Ectodermal cell (in vitro differentiated cells): Measurements from ENCODE around the gene NAP1L4.

Source experiments
- H3K27ac ChIP-seq: 2 replicates; pipeline ENCODE4 v1.7.0; 2013; ENCODE audit warnings: mild to moderate bottlenecking, low read depth, low read length; ENCODE audit not compliant: insufficient read depth, poor library complexity, severe bottlenecking
- H3K27me3 ChIP-seq: 2 replicates; pipeline ENCODE4 v1.7.0; 2013; ENCODE audit warnings: mild to moderate bottlenecking, low read length; ENCODE audit not compliant: insufficient read depth, control insufficient read depth, poor library complexity, severe bottlenecking
- H3K36me3 ChIP-seq: one replicate; pipeline ENCODE4 v1.7.0; 2013; ENCODE audit warnings: low read length; ENCODE audit not compliant: control insufficient read depth, insufficient read depth
- H3K4me1 ChIP-seq: one replicate; pipeline ENCODE4 v1.7.0; 2013; ENCODE audit warnings: low read length; ENCODE audit not compliant: control insufficient read depth, insufficient read depth
- H3K4me3 ChIP-seq: 2 replicates; pipeline ENCODE4 v1.7.0; 2013; ENCODE audit warnings: low read depth, low read length, control low read depth; ENCODE audit not compliant: insufficient read depth
- H3K9me3 ChIP-seq: 2 replicates; pipeline ENCODE4 v1.7.0; 2013; ENCODE audit warnings: mild to moderate bottlenecking, low read length, moderate library complexity; ENCODE audit not compliant: control insufficient read depth
- WGBS, 2 experiments: methylation state at CpG; one replicate each; pipeline ENCODE4 v1.1.7; 2013; ENCODE audit warnings: missing lambda C conversion rate in 2 of 2; 5-methylcytosine and 5-hydroxymethylcytosine counted together

Gene NAP1L4

GRCh38 chr11:2982214-2982613 lies 9.9 kb downstream of the NAP1L4 start:
- 92 to 99% methylated on average over 2 of the region's 2 CpGs for WGBS, 2 experiments
- Histone ChIP-seq H3K36me3 (peaks cover 10% of the 10 kb centered on the region), H3K27ac (no peak overlapping the region), H3K4me1 (no peaks in the 10 kb centered on the region), H3K4me3 (no peak overlapping the region), H3K9me3 (no peaks in the 10 kb centered on the region), H3K27me3 (no peaks in the 10 kb centered on the region)

GRCh38 chr11:2981130-2981529 lies 11.0 kb downstream of the NAP1L4 start:
- no peaks in the 10 kb centered on the region for H3K4me1 ChIP-seq
- no peaks in the 10 kb centered on the region for H3K9me3 ChIP-seq
- H3K4me3 ChIP-seq, result no peak overlapping the region
- H3K27me3 ChIP-seq, result no peaks in the 10 kb centered on the region
- no peak overlapping the region for H3K27ac ChIP-seq
- peaks cover 10% of the 10 kb centered on the region for H3K36me3 ChIP-seq
- WGBS, 2 experiments, result 90 to 93% methylated on average over 8 of the region's 8 CpGs

- no peak overlapping the region for H3K4me3 ChIP-seq
- H3K9me3 ChIP-seq, result no peaks in the 10 kb centered on the region
- no peaks in the 10 kb centered on the region for H3K27me3 ChIP-seq
- no peaks in the 10 kb centered on the region for H3K4me1 ChIP-seq
- no peak overlapping the region for H3K27ac ChIP-seq
- 77 to 91% methylated on average over 4 to 5 of the region's 6 CpGs for WGBS, 2 experiments
- H3K36me3 ChIP-seq, result peaks cover 17% of the 10 kb centered on the region
These were observed 11.8 kb downstream of the NAP1L4 start for GRCh38 chr11:2980168-2980840.

GRCh38 chr11:2977113-2977512 lies 15.0 kb downstream of the NAP1L4 start:
- no peak overlapping the region for H3K27ac ChIP-seq
- peaks cover 34% of the 10 kb centered on the region for H3K36me3 ChIP-seq
- H3K27me3 ChIP-seq, result no peaks in the 10 kb centered on the region
- no peaks in the 10 kb centered on the region for H3K4me1 ChIP-seq
- WGBS, 2 experiments, result 94 to 96% methylated on average over 7 of the region's 7 CpGs
- no peak overlapping the region for H3K4me3 ChIP-seq
- H3K9me3 ChIP-seq, result no peaks in the 10 kb centered on the region

DNA sequence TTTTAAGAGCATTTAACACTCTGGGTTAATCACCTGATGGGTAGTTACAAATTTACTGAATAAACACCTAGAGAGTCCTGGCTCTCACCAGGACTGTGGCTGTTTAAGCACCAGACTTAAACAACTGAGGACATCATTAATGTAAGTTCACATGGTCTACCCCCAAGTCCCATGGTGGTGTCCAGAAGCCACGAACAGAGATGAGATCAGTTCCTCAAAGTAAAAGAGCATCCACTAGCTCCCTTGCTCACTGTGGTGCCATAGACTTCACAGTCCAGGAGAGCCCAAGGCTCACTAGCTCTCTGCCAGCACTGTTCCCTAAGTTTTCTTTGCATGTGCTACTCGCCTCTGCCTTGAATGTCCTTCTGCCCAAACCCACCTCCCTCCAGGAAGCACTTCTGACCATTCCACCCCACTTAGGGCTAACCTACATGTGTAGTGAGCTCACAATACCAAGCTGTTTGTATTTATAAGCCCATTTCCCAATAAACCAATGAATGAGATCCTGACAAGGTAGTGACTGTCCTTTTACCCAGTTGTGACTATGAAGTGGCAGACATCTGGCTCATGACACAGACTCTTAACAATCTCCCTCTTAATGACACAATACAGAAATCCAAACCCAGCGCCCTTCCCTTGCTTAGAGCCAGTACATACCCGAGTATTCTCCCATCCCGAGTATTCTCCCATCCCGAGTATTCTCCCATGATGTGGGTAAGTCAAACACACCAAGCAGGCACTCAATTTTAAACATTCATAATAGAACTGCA lies 15.7 kb downstream of the NAP1L4 start:
- H3K36me3 ChIP-seq, result peaks cover 41% of the 10 kb centered on the region
- no peaks in the 10 kb centered on the region for H3K27me3 ChIP-seq
- no peak overlapping the region for H3K27ac ChIP-seq
- 94 to 95% methylated on average over 6 of the region's 6 CpGs for WGBS, 2 experiments
- H3K9me3 ChIP-seq, result no peaks in the 10 kb centered on the region
- H3K4me1 ChIP-seq, result no peaks in the 10 kb centered on the region
- no peak overlapping the region for H3K4me3 ChIP-seq

- H3K36me3 ChIP-seq, result peaks cover 48% of the 10 kb centered on the region
- H3K27me3 ChIP-seq, result no peaks in the 10 kb centered on the region
- 94% methylated on average over 4 of the region's 4 CpGs for WGBS, 2 experiments
- H3K27ac ChIP-seq, result no peak overlapping the region
- no peak overlapping the region for H3K4me3 ChIP-seq
- H3K9me3 ChIP-seq, result no peaks in the 10 kb centered on the region
- no peaks in the 10 kb centered on the region for H3K4me1 ChIP-seq
These were observed 16.5 kb downstream of the NAP1L4 start for GRCh38 chr11:2975594-2975993.

DNA sequence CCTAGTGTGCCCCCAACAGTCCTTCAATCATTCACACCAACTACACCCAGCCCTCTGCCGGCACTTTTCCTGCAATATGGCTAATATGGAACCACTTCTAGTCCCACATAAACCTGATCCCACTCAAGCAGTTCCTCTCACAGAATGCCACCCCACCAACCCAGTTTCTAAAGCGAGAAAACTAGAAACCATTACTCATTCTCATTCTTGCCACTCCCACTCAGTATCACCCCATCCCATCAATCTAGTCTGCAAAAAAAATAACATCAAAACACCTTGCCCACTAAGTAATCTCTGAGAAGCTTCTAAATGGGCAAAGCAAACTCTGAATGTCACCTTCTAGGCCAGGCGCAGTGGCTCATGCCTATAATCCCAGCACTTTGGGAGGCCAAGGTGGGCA lies 17.9 kb downstream of the NAP1L4 start:
- H3K4me3 ChIP-seq, result no peak overlapping the region
- H3K27me3 ChIP-seq, result no peaks in the 10 kb centered on the region
- H3K36me3 ChIP-seq, result peaks cover 61% of the 10 kb centered on the region
- no peaks in the 10 kb centered on the region for H3K4me1 ChIP-seq
- H3K9me3 ChIP-seq, result no peaks in the 10 kb centered on the region
- no peak overlapping the region for H3K27ac ChIP-seq
- WGBS, 2 experiments, result 93 to 94% methylated on average over 3 of the region's 3 CpGs

- no peaks in the 10 kb centered on the region for H3K4me1 ChIP-seq
- no peaks in the 10 kb centered on the region for H3K27me3 ChIP-seq
- 79 to 81% methylated on average over 6 of the region's 6 CpGs for WGBS, 2 experiments
- no peaks in the 10 kb centered on the region for H3K9me3 ChIP-seq
- H3K27ac ChIP-seq, result no peak overlapping the region
- peaks cover 86% of the 10 kb centered on the region for H3K36me3 ChIP-seq
- no peak overlapping the region for H3K4me3 ChIP-seq
These were observed 23.7 kb downstream of the NAP1L4 start for GRCh38 chr11:2968341-2968900.

- Histone ChIP-seq H3K27me3 (no peaks in the 10 kb centered on the region), H3K36me3 (peaks cover 62% of the 10 kb centered on the region), H3K4me3 (no peak overlapping the region), H3K27ac (no peak overlapping the region), H3K4me1 (no peaks in the 10 kb centered on the region), H3K9me3 (no peaks in the 10 kb centered on the region)
- 94 to 96% methylated on average over 4 of the region's 4 CpGs for WGBS, 2 experiments
These were observed 27.3 kb downstream of the NAP1L4 start for GRCh38 chr11:2964782-2965181.

DNA sequence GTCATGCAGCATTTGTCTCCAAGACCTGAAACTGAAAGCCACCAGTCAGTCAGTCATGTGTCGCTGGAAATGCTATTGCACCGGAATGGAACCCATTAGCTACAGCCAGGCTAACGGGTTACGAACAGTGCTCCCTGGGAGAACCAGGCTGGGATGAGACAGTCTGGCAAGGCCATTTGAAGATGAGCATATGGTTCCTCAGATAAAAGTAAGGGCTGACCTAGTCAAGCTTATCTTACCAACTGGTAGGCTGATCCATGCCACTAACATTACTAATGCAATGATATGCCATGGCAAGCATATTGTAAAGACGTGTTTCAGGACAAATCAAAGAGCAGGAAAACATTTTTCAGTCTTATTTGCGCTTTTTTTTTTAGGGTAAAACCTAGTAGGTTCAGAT lies 28.4 kb downstream of the NAP1L4 start:
- Histone ChIP-seq H3K36me3 (peaks cover 60% of the 10 kb centered on the region), H3K27ac (no peak overlapping the region)
- WGBS, 2 experiments, result 95 to 97% methylated on average over 6 of the region's 6 CpGs

More for the DNA sequence above, 28.4 kb downstream of the NAP1L4 start:
- H3K4me3 ChIP-seq, result no peak overlapping the region
- H3K9me3 ChIP-seq, result no peaks in the 10 kb centered on the region
- no peaks in the 10 kb centered on the region for H3K27me3 ChIP-seq
- no peaks in the 10 kb centered on the region for H3K4me1 ChIP-seq
